SIG-M5 treated with dmso at 0.1 percent for 504 hours (cell line): Measurements from ENCODE around the gene CDH19.

Experiments
- DNase-seq: peaks from one replicate; lab custom pipeline; 2025; ENCODE audit not compliant: unreplicated experiment; lab: John Stamatoyannopoulos, UW

Gene CDH19, protein sequence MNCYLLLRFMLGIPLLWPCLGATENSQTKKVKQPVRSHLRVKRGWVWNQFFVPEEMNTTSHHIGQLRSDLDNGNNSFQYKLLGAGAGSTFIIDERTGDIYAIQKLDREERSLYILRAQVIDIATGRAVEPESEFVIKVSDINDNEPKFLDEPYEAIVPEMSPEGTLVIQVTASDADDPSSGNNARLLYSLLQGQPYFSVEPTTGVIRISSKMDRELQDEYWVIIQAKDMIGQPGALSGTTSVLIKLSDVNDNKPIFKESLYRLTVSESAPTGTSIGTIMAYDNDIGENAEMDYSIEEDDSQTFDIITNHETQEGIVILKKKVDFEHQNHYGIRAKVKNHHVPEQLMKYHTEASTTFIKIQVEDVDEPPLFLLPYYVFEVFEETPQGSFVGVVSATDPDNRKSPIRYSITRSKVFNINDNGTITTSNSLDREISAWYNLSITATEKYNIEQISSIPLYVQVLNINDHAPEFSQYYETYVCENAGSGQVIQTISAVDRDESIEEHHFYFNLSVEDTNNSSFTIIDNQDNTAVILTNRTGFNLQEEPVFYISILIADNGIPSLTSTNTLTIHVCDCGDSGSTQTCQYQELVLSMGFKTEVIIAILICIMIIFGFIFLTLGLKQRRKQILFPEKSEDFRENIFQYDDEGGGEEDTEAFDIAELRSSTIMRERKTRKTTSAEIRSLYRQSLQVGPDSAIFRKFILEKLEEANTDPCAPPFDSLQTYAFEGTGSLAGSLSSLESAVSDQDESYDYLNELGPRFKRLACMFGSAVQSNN

DNA sequence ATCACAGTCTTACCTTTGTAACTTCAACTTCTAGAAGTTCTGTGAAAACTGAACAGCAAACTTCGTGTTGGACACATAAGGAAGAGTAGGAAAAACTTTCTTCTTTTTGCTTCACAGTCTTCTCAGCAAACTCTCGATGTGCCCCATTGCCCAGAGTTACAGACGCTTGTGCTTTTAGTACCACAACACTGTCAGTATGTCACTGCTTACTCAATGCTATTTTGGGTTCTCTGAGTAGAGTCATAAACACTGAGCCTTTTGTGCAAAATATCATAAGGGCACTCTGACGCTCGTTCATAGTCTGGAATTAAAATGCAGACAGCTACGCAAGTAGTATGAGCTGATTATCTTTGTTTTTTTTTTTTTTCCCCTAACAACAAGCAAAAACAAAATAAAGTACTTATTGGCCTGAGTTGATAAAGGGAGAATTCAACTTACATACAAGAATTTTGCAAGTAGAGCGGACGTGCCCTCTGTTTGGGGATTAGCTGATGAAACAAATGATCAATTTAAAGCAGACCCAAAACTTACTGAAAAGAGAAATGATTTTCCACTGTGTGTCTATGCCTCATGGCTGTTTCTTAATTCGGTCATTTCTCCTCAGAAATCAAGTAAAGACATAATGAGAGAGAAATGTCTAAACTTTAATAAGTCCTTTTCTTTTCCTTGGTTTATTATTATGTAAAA is at the start of gene CDH19:
CDH19 (minus strand) TSS at position 150 of the 687 bp plus-strand sequence. CDS start 31,886 bp downstream, outside the sequence.
- no peak for DNase-seq

DNA sequence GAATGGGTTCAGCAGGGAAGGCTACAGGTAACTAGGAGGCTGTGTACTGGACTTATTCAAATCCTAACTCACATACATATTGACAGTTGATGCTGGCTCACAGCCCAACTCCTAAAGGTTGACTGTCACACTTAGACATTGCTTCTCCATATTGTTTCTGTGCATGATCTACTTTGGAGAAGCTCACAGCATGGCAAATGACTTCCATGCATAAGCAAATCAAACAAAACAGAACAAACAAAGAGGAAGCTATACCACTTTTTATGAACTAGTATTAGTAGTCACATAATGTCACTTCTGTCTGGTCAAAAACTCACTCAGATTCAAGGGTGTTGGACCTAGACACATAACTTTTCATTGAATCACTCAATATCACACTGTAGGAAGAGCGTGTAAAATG is 43.8 kb upstream of the CDH19 start:
- no peak for DNase-seq

DNA sequence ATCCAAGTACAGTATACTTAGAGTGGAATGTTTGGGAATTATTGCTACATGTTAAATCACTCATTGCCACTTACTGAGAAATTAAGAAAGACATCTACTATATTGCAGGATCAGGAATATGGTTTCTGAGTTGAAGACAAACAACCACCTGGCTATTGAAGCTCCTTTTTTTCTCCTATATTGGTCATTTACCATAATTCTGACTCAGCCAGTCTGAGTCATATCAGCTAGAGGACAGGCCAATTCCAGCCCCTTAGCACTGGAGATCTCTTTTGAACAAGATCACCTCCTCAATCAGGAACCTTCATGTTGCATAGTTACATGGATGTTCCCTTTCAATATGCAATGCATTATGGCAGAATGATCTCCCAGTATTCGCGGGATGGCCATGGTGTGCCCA is 42.7 kb upstream of the CDH19 start:
- DNase-seq, result no peak

DNA sequence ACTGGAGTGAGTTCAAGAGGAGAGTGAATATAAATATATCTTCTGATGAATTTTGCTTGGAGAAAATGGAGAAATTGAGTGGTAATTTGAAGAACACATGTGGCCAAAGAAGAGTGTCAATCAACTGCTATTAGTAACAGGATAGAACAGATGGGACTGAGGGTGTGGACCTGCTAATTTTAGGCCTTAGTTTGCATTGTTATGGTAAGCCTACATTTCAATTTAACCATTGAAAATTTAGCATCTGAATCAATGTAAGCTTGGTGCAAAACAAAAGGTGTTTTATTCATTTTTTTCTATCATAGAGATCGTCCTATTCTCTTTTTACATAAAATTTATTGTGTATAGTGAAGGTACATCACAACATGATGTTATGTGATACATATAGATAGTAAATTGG is 42.1 kb upstream of the CDH19 start:
- no peak for DNase-seq

DNA sequence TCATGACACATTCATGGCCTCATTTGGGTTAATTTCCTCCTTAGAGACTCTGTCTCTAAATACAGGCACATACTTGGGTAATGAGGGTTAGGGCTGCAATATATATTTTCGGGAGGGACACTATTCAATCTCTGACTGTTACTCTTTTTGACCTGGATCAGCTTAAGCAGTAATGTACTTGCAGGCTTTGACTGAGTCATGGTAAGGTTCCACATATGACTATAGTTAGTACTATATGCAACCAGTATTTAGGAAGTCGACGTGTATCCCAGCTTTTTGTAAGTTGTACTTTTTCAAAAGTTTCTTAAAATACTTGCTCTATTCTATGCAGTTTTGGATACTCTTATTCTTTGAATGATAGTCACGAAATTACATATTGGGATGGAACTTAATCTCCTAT is 37.2 kb upstream of the CDH19 start:
- no peak for DNase-seq

DNA sequence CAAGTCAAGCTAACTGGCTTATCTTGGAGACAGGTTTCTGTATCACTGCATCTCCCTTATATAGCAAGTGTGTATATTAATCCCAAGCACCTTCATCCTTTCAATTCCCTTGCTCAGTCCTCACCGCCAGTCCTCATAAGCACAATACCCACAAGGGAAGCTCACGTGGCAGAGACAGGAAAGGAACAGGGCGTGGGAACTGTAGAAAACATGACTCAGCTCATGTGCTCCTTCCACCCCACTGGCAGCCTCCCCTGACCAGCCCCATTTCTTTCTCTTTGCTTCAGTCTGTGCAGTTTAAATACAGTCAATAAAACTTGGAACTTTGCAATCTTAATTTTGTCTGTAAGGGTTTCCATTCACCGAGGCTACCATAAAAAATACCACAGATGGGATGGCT is 36.5 kb upstream of the CDH19 start:
- peak; percentile 4 for DNase-seq

DNA sequence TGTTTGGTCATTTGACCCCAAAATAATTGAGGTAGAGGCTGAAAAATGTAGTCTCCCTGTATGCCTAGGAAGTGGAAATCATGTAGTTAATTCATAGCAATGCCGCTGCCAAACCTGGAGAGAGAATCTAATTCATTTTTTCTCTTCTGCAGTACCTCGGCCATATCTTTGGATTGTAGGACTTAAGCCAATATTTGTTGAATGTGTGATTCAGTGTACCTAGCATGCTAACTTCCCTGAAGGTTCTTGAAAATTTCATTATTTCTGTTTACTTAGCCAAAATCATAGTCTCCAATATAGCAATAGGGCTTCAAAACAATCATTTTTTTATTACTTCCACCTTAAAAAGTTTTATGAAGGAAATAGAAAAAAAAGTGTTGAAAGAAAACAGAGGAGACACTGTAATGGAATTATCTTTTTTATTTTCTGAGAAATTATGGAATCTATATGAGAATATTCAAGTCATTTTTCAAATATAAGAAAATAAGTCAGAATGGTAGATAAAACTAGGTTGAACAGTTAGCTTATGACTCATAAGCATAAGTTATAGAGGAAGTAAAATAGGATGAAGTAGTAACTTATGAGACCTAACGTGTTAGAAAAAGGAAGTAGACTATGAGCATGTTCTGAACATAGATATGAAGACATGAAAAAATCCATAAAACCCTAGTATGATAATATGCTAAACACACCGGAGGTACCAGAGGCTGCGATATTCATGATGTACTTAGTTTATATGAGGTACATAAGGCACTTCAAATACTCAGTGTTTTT is 35.2 kb upstream of the CDH19 start:
- peak; percentile 81 for DNase-seq

DNA sequence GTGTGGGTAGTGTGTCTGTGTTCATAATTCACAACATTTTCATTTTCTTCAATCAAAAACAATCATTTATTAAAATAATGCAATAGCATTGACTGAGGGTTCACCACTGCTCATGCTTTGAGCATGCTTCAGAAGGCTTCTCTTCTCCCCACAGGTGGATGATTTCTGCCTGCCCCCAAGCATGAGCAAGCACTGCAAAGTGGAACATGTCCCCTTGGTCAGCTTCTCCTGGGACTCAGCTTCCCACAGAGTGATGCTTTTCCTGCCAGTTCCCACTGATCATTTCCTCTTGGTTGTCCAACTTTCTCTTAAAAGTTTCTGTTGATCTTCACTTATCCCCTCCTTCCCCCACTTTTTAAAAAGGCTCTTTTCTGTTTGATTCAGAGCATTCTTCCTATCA is 31.5 kb upstream of the CDH19 start:
- DNase-seq, result no peak

DNA sequence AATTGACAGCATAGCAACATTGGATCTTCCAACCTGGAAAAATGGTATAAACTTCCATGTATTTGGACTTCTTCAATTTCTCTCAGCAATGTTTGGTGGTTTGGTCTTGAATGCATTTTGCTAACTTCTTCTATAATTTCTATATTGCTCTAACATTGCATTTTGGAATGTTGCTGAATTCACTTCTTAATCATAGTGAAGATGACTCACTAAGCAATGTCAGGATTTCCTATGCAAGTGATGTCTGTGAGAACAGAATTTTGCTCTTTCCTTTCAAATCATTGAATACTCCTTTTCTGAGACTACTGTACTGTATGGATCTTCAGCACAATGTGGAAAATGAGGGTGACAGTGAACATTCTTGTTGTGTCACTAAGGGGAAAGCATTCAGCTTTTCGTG is 28.9 kb upstream of the CDH19 start:
- no peak for DNase-seq

DNA sequence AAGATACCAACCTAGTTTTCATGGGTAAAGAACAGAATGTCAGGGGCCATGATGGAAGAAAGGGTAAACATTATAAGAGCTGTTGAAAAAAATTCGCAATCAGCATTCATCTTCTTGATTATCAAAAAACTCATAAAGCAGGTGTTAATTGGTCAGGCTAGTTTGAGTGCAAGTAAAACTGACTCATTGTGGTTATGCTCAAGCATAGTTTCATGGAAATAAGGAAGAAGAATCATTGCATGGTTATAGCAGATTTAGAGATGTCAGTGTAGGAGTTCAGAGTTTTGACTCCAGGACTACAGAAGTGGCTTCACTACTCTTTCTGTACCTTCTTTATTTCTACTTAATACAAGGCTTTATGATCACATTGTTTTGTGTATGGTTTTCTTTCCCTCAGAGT is 26.9 kb upstream of the CDH19 start:
- DNase-seq, result peak; percentile 41

DNA sequence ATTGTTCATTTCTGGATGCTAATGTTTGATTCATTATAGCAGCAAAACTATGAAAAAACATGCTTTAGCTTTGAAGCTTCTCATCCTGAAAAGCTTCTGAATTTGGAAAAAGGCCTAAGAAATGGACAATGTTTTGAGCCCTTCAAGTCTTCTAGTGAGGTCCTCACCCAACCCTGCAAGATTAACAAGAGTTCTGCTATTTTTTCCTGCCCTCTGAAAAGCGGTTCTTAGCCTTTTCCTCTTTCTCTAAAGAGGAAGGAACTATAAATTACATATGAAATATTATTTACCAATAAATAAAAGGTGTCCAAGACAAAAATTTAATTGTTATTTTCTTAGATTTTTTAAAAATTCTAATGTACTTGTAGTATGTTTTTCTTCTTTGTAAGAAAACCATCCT is 19.9 kb upstream of the CDH19 start:
- DNase-seq, result no peak

DNA sequence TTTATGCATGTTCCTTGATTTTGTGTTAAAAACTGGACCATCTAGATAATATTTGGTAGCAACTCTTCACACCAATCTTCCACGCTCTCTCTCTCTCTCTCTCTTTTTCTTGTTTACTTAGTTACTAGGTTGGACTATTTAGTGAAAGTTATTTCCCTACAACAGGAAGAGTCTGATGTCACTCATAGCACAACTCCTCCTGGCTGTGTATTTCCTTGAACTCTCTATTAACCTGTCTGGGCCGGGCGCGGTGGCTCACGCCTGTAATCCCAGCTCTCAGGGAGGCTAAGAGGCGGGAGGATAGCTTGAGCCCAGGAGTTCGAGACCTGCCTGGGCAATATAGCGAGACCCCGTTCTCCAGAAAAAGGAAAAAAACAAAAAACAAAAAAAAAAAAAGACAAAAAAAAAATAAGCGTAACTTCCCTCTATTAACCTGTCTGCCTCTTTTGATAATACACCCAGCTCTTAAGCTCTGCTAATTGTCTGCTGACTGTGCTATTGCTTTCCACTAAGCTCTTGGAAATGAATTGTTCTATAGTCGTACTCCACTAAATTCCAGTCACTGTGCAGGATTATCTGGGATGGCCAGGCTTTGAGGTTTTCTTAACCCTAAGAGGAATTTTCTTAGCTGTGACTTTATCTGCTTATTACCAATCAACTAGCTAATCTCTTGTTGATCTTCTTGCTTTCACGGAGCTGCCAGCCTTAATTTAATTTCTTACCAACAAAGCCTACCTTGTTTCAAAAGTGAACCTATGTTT is 18.1 kb upstream of the CDH19 start:
- no peak for DNase-seq

DNA sequence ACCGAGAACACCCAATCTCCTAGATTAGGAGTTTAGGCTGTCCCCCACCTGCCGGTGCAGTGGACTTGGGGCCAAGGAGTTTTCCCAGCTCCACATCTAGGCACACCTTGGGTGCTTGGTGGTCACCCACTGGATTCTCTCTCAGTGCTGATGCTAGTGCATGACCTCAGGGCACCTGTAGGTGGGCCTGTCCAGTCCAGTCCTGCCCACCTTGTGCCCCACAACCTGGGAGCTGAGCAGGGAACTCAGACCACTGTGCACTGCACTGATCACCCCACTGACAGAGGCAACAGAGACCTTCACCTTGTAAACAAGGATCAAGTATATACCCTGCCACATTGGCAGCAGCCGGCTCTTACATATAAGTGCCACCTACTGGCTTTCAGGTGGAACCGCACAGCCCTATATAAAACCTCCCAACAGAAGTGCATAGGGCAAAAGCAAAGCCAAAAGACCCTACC is 12.7 kb upstream of the CDH19 start:
- peak; percentile 33 for DNase-seq

DNA sequence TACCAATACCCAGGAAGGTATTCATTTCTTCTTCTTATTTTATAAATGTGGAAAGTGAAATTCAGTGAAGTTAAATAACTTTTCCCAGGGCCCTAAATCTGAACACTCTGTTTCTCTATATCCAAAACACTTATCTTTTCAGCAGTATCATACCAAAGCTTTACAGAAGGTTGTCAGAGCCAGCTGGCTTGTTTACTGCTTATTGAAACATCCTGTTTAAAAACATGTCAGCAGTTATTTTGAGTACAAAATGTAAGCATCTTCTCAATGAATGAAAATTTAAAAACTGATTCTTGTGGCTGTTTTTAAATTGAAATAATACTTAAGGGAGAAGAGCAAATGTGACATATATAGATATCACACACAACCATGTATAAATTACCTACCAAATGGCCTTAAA is 11.3 kb upstream of the CDH19 start:
- no peak for DNase-seq

DNA sequence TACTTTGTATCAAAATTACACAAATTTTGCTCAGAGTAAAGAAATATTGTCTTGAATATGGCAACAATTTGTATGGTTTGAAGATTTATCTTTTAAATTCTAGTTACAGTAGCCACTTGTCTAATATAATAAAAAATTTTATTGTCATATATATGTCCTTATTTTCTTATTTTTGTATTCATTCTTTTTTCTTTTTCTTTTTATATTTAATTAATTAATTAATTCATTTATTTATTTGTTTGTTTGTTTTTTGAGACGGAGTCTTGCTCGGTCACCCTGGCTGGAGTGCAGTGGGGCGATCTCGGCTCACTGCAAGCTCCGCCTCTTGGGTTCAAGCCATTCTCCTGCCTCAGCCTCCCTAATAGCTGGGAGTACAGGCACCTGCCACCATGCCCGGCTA is 3.7 kb upstream of the CDH19 start:
- DNase-seq, result no peak

DNA sequence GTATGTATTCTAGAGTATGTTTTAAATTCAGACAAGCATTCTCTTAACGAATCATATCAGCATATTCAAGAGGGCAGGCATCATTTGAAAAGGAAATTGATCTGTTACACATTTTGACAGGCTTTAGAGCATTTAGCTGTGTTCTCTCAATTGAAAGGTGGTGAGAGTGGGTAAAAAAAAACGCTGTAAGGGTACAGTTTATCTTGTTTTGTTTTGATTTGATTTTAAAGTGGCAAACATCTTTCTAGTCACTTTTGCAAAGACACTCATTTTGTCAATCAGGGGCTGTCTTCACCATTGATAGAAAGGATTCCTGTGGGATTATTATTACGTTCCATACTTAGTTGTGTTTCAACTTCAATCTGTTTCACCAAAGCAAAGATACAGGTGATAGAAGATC is 2.2 kb downstream of the CDH19 start:
- DNase-seq, result no peak

DNA sequence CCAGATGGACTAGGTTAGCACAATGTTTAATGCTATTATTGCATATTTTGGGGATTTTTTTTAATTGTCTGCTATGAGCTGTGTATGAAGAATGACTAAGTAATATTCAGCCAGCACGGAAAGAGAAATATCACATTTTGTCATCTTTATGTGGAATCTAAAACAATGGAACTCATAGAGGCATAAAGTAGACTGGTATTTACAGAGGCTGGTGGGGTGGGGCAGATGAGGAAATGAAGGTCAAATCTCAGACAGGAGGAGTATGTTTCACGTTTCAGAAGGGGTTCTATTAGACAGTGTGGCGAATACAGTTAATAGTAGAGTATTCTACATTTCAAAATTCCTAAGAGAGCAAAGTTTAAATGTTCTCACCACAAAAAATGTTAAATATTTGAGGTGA is 4.7 kb downstream of the CDH19 start:
- DNase-seq, result no peak

DNA sequence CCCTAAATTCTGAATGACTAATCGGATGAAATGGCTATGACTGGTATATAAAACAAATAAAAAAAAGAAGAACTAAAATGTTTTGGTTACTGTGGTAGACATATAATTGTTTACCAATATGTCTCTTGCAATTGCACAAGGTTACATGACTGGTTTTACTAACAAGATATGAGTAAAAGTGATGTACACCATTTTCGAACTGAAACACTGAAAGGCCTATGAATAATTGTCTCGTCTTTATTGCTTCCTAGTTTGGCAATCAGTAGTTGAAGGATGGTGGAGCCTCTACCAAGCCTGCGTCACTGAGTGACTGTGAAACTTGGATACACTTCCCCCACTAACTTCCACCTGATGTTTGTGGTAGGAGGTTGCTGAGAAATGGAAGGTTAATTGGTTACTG is 16.5 kb downstream of the CDH19 start:
- DNase-seq, result no peak

DNA sequence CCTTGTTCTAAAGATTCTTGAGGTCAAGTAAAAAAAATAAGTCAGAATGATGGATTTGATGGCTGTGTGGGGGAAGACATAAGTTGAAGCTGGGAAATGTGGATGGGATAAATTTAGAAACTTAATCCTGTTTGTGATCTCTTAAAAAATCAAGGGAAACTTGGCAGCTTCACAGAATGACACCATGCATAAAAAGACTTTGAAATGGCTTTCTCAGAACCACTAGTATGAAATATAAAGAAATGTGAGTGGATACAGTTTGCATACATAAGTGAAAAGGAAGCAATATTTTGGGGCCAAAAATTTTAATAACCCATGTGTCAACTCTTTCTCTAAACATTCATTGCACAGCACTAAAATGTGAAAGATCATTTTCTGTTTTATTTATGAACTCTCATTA is 21.7 kb downstream of the CDH19 start:
- no peak for DNase-seq

DNA sequence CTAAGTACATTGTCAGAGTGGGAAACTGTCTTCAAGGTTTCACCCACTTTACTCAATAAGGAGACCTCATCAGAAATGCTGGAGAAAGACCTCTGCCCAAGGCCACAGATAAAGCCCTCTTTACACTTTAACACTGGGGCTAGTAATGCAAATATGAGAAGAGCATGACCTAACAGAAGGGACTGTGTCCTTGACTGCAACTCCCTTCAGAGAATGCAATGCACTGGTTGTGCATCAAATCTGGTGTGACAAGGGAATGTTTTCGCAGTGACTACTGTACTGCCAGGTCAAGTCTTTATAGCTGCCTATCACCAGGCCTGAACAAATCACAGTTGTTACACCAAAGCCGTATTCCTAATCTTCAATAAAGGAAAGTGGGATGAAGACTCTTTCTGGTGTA is 28.6 kb downstream of the CDH19 start:
- no peak for DNase-seq
